ENCODE measurements around the gene CACNB4.

DNA sequence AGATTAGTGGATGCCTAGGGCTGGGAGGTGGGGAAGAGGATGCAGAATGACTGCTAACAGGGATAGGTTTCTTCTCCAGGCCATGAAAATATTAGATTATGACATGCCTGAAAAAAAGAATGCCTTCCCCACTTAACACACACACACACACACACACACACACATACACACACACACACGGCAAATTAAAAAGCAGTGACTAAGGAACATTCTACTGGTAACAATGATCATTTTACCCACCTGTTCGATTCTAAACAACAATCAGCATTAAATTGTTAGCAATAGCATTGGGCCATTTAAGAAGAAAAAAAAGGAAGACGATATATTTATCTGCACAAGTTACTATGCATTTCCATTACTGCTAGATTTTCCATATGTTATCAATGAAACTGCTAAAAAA is 10.8 kb downstream of the CACNB4 start:
- TF ChIP-seq, protein P1, sequence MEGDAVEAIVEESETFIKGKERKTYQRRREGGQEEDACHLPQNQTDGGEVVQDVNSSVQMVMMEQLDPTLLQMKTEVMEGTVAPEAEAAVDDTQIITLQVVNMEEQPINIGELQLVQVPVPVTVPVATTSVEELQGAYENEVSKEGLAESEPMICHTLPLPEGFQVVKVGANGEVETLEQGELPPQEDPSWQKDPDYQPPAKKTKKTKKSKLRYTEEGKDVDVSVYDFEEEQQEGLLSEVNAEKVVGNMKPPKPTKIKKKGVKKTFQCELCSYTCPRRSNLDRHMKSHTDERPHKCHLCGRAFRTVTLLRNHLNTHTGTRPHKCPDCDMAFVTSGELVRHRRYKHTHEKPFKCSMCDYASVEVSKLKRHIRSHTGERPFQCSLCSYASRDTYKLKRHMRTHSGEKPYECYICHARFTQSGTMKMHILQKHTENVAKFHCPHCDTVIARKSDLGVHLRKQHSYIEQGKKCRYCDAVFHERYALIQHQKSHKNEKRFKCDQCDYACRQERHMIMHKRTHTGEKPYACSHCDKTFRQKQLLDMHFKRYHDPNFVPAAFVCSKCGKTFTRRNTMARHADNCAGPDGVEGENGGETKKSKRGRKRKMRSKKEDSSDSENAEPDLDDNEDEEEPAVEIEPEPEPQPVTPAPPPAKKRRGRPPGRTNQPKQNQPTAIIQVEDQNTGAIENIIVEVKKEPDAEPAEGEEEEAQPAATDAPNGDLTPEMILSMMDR (IDR thresholded peaks at IDR 0.05): no peak
- TF ChIP-seq TCF7L2 (IDR thresholded peaks at IDR 0.05; ENCODE audit: low read depth, low read length): no peak
- TF ChIP-seq, protein P2, sequence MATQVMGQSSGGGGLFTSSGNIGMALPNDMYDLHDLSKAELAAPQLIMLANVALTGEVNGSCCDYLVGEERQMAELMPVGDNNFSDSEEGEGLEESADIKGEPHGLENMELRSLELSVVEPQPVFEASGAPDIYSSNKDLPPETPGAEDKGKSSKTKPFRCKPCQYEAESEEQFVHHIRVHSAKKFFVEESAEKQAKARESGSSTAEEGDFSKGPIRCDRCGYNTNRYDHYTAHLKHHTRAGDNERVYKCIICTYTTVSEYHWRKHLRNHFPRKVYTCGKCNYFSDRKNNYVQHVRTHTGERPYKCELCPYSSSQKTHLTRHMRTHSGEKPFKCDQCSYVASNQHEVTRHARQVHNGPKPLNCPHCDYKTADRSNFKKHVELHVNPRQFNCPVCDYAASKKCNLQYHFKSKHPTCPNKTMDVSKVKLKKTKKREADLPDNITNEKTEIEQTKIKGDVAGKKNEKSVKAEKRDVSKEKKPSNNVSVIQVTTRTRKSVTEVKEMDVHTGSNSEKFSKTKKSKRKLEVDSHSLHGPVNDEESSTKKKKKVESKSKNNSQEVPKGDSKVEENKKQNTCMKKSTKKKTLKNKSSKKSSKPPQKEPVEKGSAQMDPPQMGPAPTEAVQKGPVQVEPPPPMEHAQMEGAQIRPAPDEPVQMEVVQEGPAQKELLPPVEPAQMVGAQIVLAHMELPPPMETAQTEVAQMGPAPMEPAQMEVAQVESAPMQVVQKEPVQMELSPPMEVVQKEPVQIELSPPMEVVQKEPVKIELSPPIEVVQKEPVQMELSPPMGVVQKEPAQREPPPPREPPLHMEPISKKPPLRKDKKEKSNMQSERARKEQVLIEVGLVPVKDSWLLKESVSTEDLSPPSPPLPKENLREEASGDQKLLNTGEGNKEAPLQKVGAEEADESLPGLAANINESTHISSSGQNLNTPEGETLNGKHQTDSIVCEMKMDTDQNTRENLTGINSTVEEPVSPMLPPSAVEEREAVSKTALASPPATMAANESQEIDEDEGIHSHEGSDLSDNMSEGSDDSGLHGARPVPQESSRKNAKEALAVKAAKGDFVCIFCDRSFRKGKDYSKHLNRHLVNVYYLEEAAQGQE (IDR thresholded peaks at IDR 0.05; ENCODE audit: insufficient read depth in 1 of 2, low read depth in 2 of 2, low read length in 1 of 2): no peak

Data from Panc1 (cell line).